GM12874 (cell line): Measurements from ENCODE around the gene GRK4.

Experiments used
- CTCF ChIP-seq: IDR thresholded peaks from 2 replicates; pipeline ENCODE4 v1.5.1; 2011; ENCODE audit warnings: low read depth, mild to moderate bottlenecking, control low read depth, low read length, moderate library complexity; ENCODE audit not compliant: insufficient read depth

The GRK4 gene

GRCh38 chr4:3054169-3054759, 90.9 kb downstream of the GRK4 start:
- TF ChIP-seq CTCF, result no peak

GRCh38 chr4:3059943-3060342, 96.6 kb downstream of the GRK4 start:
- TF ChIP-seq CTCF, result no peak

GRCh38 chr4:3060946-3061345, 97.6 kb downstream of the GRK4 start:
- no peak for TF ChIP-seq CTCF

GRCh38 chr4:3062471-3062870, 99.1 kb downstream of the GRK4 start:
- TF ChIP-seq CTCF, result no peak

GRCh38 chr4:3065551-3065950, 102.2 kb downstream of the GRK4 start:
- no peak for TF ChIP-seq CTCF

- TF ChIP-seq CTCF, result no peak
These were observed 103.5 kb downstream of the GRK4 start for GRCh38 chr4:3066836-3067400.

- no peak for TF ChIP-seq CTCF
These were observed 104.2 kb downstream of the GRK4 start for GRCh38 chr4:3067473-3068001.
